CD14-positive monocyte (primary cell): Measurements from ENCODE around the gene RARB. TPM values are rescaled to one million over a fixed set of nuclear protein-coding genes. Genes with fewer than 3 reads are reported as not detected.

Experiments used
- DNase-seq, 3 donors: peaks; one replicate each; pipeline ENCODE4 v3.0.0-alpha.2; 2011 to 2022
- H2AFZ ChIP-seq: 2 replicates; pipeline ENCODE4 v1.6.0; 2012; ENCODE audit warnings: mild to moderate bottlenecking, low read depth, low read length, inconsistent platforms; ENCODE audit not compliant: insufficient read depth, poor library complexity, severe bottlenecking
- H3K27ac ChIP-seq, 2 donors: 1 replicate in 1 of 2; 2 replicates in 1 of 2; pipeline ENCODE4 v1.5.1; 2012 to 2013; ENCODE audit warnings: low read length in 2 of 2, control low read depth in 1 of 2, inconsistent platforms in 1 of 2, low read depth in 1 of 2, mild to moderate bottlenecking in 1 of 2
- H3K27me3 ChIP-seq, 2 donors: one replicate each; pipeline versions ENCODE4 v1.6.0 to v1.6.1; 2011 to 2013; ENCODE audit warnings: low read length in 2 of 2; ENCODE audit not compliant: control insufficient read depth in 2 of 2, insufficient read depth in 2 of 2
- H3K36me3 ChIP-seq, 2 donors: replicated peaks in 1 of 2; 1 replicate in 1 of 2; 2 replicates in 1 of 2; pipeline versions ENCODE4 v1.5.1 to v1.6.1; 2012 to 2013; ENCODE audit warnings: low read length in 2 of 2, control low read depth in 1 of 2, inconsistent platforms in 1 of 2, mild to moderate bottlenecking in 1 of 2; ENCODE audit not compliant: insufficient read depth in 2 of 2, control insufficient read depth in 1 of 2
- H3K4me1 ChIP-seq, 2 donors: 1 replicate in 1 of 2; 2 replicates in 1 of 2; pipeline versions ENCODE4 v1.5.1 to v1.6.1; 2012 to 2013; ENCODE audit warnings: low read length in 2 of 2, control low read depth in 1 of 2, inconsistent platforms in 1 of 2, mild to moderate bottlenecking in 1 of 2, moderate library complexity in 1 of 2; ENCODE audit not compliant: insufficient read depth in 2 of 2, control insufficient read depth in 1 of 2
- H3K4me2 ChIP-seq: replicated peaks from 2 replicates; pipeline ENCODE3; 2012; ENCODE audit warnings: low read length, moderate library complexity, mild to moderate bottlenecking; ENCODE audit not compliant: poor library complexity, severe bottlenecking; ENCODE audit errors: extremely low read depth
- H3K4me3 ChIP-seq, 3 experiments: fragments of 200-600 bp in 1 of 3; sonication (generic) in 1 of 3; replicated peaks in 1 of 3; 1 replicate in 2 of 3; 2 replicates in 1 of 3; pipeline ENCODE4 v1.5.1; 2011 to 2013; ENCODE audit warnings: low read length in 3 of 3, mild to moderate bottlenecking in 3 of 3, control low read depth in 2 of 3, low read depth in 2 of 3, inconsistent platforms in 1 of 3, moderate library complexity in 1 of 3
- H3K79me2 ChIP-seq: 2 replicates; pipeline ENCODE4 v1.6.0; 2012; ENCODE audit warnings: mild to moderate bottlenecking, control low read depth, inconsistent platforms, low read length, moderate library complexity; ENCODE audit not compliant: insufficient read depth
- H3K9ac ChIP-seq: 2 replicates; pipeline ENCODE4 v1.6.0; 2017; ENCODE audit warnings: low read length, mild to moderate bottlenecking; ENCODE audit not compliant: insufficient read depth, poor library complexity, severe bottlenecking
- H3K9me3 ChIP-seq, 2 donors: replicated peaks in 1 of 2; 1 replicate in 1 of 2; 2 replicates in 1 of 2; pipeline versions ENCODE4 v1.5.1 to v1.6.1; 2012 to 2013; ENCODE audit warnings: low read length in 2 of 2, control low read depth in 1 of 2; ENCODE audit not compliant: control insufficient read depth in 1 of 2, insufficient read depth in 1 of 2
- H4K20me1 ChIP-seq: 2 replicates; pipeline ENCODE4 v1.6.0; 2012; ENCODE audit warnings: mild to moderate bottlenecking, low read length, control low read depth, moderate library complexity; ENCODE audit not compliant: insufficient read depth
- H3K27ac Mint-ChIP-seq, 7 donors: one replicate each; pipeline ENCODE4 v1.8.0; 2020; ENCODE audit warnings: mild to moderate bottlenecking in 7 of 7, mixed read lengths in 7 of 7, moderate library complexity in 6 of 7, inconsistent platforms in 2 of 7
- H3K27me3 Mint-ChIP-seq, 3 donors: one replicate each; pipeline ENCODE4 v1.8.0; 2021 to 2022; ENCODE audit warnings: low read depth in 3 of 3, mild to moderate bottlenecking in 3 of 3, mixed read lengths in 3 of 3, moderate library complexity in 3 of 3, inconsistent platforms in 1 of 3
- H3K36me3 Mint-ChIP-seq, 2 donors: one replicate each; pipeline ENCODE4 v1.8.0; 2020; ENCODE audit warnings: mixed read lengths in 2 of 2, inconsistent platforms in 1 of 2, mild to moderate bottlenecking in 1 of 2
- H3K4me1 Mint-ChIP-seq: one replicate; pipeline ENCODE4 v1.8.0; 2020; ENCODE audit warnings: mild to moderate bottlenecking, mixed read lengths
- H3K4me3 Mint-ChIP-seq, 2 donors: one replicate each; pipeline ENCODE4 v1.8.0; 2020; ENCODE audit warnings: mild to moderate bottlenecking in 2 of 2, mixed read lengths in 2 of 2, moderate library complexity in 1 of 2
- H3K9me3 Mint-ChIP-seq, 7 donors: one replicate each; pipeline ENCODE4 v1.8.0; 2020 to 2022; ENCODE audit warnings: mixed read lengths in 7 of 7, mild to moderate bottlenecking in 6 of 7, moderate library complexity in 6 of 7, inconsistent platforms in 2 of 7
- WGBS: methylation state at CpG from one replicate; pipeline ENCODE4 v1.1.5; 2013; ENCODE audit warnings: missing lambda C conversion rate; ENCODE audit not compliant: insufficient coverage; 5-methylcytosine and 5-hydroxymethylcytosine counted together
- intact Hi-C, 2 donors: fragments of 100-400 bp; cut with micrococcal nuclease; formaldehyde crosslinking; loops; one replicate each; pipeline versions ENCODE4 v1.15.0 to v1.15.1; 2023
- polyA plus RNA-seq, 3 donors: library from polyadenylated mRNA; depleted of rRNA in 1 of 3; unstranded in 2 of 3; stranded (reverse) in 1 of 3; fragments of 300-500 nt in 2 of 3; fragments of >200 nt in 1 of 3; fragmentation: Illumina TruSeq in 2 of 3; gene quantifications; 1 replicate in 2 of 3; 2 replicates in 1 of 3; pipeline ENCODE4 v1.2.3, GENCODE V29; 2012 to 2021
- TF ChIP-seq, protein P1 (sequence below): fragments of 200-600 bp; IDR thresholded peaks from one replicate; pipeline ENCODE4 v1.8.0; 2022; ENCODE audit warnings: antibody characterized with exemption, mild to moderate bottlenecking

Gene RARB
- polyA plus RNA-seq, 3 donors: not detected

DNA sequence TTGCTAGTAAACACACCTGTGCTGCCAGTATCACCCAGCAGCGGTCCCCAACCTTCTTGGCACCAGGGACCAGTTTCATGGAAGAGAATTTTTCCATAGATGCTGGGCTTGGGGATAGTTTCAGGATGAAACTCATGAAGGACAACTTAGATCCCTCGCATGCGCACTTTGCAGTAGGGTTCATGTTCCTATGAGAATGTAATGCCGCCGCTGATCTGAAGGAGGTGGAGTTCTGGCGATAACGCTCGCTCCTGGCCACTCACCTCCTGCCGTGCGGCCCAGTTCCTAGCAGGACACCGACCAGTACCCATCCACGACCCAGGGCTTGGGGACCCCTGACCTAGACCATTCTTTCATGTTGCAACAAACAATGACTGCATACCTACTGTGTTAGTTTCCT is 146.9 kb downstream of the RARB start:
- H3K27me3 ChIP-seq: no peaks in the 10 kb centered on the region
- H3K4me1 ChIP-seq: no peaks in the 10 kb centered on the region
- no peak overlapping the region for H2AFZ ChIP-seq
- Mint-ChIP-seq H3K27me3 (peaks cover 1 to 6% (median 3%) of the 10 kb centered on the region in 3 donors), H3K9me3 (no peaks in the 10 kb centered on the region), H3K4me3 (no peak overlapping the region), H3K36me3 (no peaks in the 10 kb centered on the region), H3K4me1 (no peaks in the 10 kb centered on the region), H3K27ac (no peak overlapping the region)
- WGBS: 97% methylated on average over 11 of the region's 12 CpGs
- no peaks in the 10 kb centered on the region for H3K36me3 ChIP-seq
- no peak for DNase-seq
- H3K9me3 ChIP-seq: no peaks in the 10 kb centered on the region
- H3K79me2 ChIP-seq: no peaks in the 10 kb centered on the region
- TF ChIP-seq, protein P1, sequence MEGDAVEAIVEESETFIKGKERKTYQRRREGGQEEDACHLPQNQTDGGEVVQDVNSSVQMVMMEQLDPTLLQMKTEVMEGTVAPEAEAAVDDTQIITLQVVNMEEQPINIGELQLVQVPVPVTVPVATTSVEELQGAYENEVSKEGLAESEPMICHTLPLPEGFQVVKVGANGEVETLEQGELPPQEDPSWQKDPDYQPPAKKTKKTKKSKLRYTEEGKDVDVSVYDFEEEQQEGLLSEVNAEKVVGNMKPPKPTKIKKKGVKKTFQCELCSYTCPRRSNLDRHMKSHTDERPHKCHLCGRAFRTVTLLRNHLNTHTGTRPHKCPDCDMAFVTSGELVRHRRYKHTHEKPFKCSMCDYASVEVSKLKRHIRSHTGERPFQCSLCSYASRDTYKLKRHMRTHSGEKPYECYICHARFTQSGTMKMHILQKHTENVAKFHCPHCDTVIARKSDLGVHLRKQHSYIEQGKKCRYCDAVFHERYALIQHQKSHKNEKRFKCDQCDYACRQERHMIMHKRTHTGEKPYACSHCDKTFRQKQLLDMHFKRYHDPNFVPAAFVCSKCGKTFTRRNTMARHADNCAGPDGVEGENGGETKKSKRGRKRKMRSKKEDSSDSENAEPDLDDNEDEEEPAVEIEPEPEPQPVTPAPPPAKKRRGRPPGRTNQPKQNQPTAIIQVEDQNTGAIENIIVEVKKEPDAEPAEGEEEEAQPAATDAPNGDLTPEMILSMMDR: no peak
- H3K4me3 ChIP-seq: no peak overlapping the region
- H3K9ac ChIP-seq: no peak overlapping the region
- intact Hi-C loops: no loop called here
- no peaks in the 10 kb centered on the region for H4K20me1 ChIP-seq
- H3K27ac ChIP-seq: no peak overlapping the region
- no peak overlapping the region for H3K4me2 ChIP-seq

DNA sequence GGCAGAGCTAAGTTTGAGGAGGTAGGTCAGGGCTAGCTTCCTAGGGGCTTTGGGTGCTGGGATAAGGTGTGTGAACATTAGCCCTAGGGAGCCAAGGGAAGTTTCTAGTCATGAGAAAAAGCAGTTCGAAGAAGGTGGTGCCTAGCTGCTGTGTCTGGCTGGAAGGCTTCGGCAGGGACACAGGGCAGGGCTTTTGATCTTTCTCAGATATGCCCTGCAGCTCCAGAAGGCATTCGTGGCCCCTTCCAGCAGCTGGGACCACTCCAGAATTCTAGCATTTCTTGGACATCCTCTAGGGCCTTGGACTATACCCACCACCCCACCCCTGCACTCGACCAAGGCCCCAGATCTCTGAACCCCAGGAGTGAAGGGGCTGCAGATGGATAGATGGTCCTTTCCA is 148.1 kb downstream of the RARB start:
- Histone ChIP-seq H3K36me3 (no peaks in the 10 kb centered on the region), H3K27ac (no peak overlapping the region), H3K9me3 (no peaks in the 10 kb centered on the region), H3K4me2 (no peak overlapping the region), H3K4me3 (no peak overlapping the region), H3K9ac (no peak overlapping the region), H2AFZ (no peak overlapping the region), H3K27me3 (no peaks in the 10 kb centered on the region), H3K4me1 (no peaks in the 10 kb centered on the region), H4K20me1 (no peaks in the 10 kb centered on the region), H3K79me2 (no peaks in the 10 kb centered on the region)
- TF ChIP-seq, protein P1: no peak
- no peak overlapping the region for H3K27ac Mint-ChIP-seq
- H3K36me3 Mint-ChIP-seq: no peaks in the 10 kb centered on the region
- no peaks in the 10 kb centered on the region for H3K4me1 Mint-ChIP-seq
- 100% methylated on average over 3 of the region's 4 CpGs for WGBS
- intact Hi-C loops: no loop called here
- no peak overlapping the region for H3K4me3 Mint-ChIP-seq
- no peak for DNase-seq
- no peaks in the 10 kb centered on the region for H3K9me3 Mint-ChIP-seq
- peaks cover 1 to 6% (median 4%) of the 10 kb centered on the region in 3 donors for H3K27me3 Mint-ChIP-seq
